ENCODE results near the gene HDAC9.

HDAC9 gene

DNA sequence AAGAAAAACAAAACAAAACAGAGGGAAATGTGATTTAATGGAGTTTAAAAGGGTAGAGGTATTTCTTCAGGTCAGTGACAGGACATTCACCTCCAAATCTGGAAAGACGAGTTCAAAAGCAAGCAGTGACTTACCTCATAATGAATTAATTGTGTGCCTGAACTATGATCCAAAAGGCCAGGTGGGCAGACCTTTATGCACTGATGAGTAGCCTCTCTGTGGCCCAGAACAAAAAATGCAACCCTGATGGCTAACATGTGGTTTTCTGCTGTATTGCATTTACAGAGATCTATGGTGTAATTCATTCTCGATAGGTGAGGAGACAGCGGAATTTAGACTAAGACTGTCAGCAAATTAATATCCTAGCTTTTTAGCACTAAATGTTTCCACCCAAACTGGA is 142.0 kb downstream of the HDAC9 start:
- Histone ChIP-seq H3K9me3 (ENCODE audit: control insufficient read depth, insufficient read depth, low read depth, low read length) (no peaks in the 10 kb centered on the region), H3K36me3 (ENCODE audit: control insufficient read depth in 2 of 2, insufficient read depth in 1 of 2, low read length in 2 of 2) (no peaks in the 10 kb centered on the region), H3K4me1 (ENCODE audit: control insufficient read depth, insufficient read depth, low read length) (no peaks in the 10 kb centered on the region), H3K27ac (ENCODE audit: extremely low read depth, low read depth, low read length) (no peak overlapping the region), H3K4me3 (ENCODE audit: low read depth, low read length) (no peak overlapping the region)
- TF ChIP-seq ZNF548 (tag by site-specific recombination; IDR thresholded peaks at IDR 0.05) (no peak), HOXC10 (CRISPR knock-in tag; IDR thresholded peaks at IDR 0.05) (no peak), ZNF157 (tag by site-specific recombination; IDR thresholded peaks at IDR 0.05) (no peak), OVOL3 (tag by site-specific recombination; IDR thresholded peaks at IDR 0.05) (no peak), SP3 (tag by site-specific recombination; IDR thresholded peaks at IDR 0.05) (no peak), ZNF335 (tag by site-specific recombination; conservative IDR thresholded peaks at IDR 0.05) (no peak), ZNF133 (tag by site-specific recombination; IDR thresholded peaks at IDR 0.05) (no peak), ZNF521 (tag by site-specific recombination; IDR thresholded peaks at IDR 0.05) (no peak), ZNF670 (tag by site-specific recombination; IDR thresholded peaks at IDR 0.05; ENCODE audit: low read depth) (no peak)
- CTCF ChIA-PET: interaction anchor here (1.0 kb wide), 1 partner anchor 285 kb away, joined by 3 read pairs; no protein-coding TSS in a partner anchor
- POLR2A ChIA-PET: no interaction called here

DNA sequence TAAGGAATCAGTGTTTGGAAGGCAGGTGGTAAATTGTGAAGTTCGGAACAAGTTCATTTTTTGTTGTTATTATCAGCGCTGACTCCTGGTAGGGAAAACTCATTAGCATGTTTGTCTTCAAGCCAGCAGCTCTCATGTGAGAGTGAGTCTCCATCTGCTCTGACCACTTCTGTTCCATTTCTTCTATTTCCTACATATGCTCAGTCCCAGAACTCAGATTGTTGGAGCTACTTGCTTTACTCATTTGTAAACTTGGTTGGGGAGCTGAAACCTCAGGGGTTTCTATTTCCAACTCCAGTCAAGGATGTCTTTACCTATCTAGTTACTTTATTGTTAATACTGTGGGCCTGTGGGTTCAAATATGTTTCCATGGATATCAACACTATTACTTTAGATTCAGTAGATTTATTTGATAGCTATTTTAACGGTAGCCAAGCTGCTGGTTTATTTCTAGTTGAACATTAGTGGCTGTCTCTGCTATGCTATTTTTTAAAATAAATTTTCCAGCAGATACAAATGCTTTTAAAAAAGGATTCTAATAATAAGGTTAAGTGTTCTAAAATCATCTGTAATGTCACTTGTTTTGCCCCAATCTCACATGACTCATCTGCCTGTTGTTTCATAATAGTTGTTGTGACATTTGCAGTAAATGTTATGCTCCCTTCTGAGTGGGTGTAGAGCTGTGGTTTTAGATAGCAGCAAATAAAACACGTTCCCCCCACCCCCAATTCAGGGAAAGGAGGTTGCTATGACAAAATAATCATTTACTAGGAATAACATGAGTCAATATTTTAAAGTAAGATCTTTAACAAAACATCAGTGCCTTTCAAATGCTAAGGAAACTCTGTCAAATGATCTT is 143.3 kb downstream of the HDAC9 start:
- TF ChIP-seq, protein P1, sequence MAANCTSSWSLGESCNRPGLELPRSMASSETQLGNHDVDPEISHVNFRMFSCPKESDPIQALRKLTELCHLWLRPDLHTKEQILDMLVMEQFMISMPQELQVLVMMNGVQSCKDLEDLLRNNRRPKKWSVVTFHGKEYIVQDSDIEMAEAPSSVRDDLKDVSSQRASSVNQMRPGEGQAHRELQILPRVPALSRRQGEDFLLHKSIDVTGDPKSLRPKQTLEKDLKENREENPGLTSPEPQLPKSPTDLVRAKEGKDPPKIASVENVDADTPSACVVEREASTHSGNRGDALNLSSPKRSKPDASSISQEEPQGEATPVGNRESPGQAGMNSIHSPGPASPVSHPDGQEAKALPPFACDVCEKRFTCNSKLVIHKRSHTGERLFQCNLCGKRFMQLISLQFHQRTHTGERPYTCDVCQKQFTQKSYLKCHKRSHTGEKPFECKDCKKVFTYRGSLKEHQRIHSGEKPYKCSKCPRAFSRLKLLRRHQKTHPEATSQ (tag by site-specific recombination; IDR thresholded peaks at IDR 0.05): no peak
- TF ChIP-seq ZNF488 (tag by site-specific recombination; IDR thresholded peaks at IDR 0.05) (no peak), ZNF664 (tag by site-specific recombination; IDR thresholded peaks at IDR 0.05) (no peak), ZNF843 (tag by site-specific recombination; IDR thresholded peaks at IDR 0.05) (no peak), ZNF629 (tag by site-specific recombination; IDR thresholded peaks at IDR 0.05) (no peak), ZNF514 (tag by site-specific recombination; IDR thresholded peaks at IDR 0.05) (no peak), ZSCAN16 (tag by site-specific recombination; IDR thresholded peaks at IDR 0.05) (no peak)
- ChIA-PET POLR2A (no interaction called here), CTCF (interaction anchor here (1.0 to 1.3 kb wide), 4 partner anchors 26 to 286 kb away, joined by 3 to 8 read pairs (median 4); no protein-coding TSS in a partner anchor)
- Histone ChIP-seq H3K9me3 (ENCODE audit: control insufficient read depth, insufficient read depth, low read depth, low read length) (no peaks in the 10 kb centered on the region), H3K27ac (ENCODE audit: extremely low read depth, low read depth, low read length) (no peak overlapping the region), H3K4me3 (ENCODE audit: low read depth, low read length) (no peak overlapping the region), H3K36me3 (ENCODE audit: control insufficient read depth in 2 of 2, insufficient read depth in 1 of 2, low read length in 2 of 2) (no peaks in the 10 kb centered on the region), H3K4me1 (ENCODE audit: control insufficient read depth, insufficient read depth, low read length) (no peaks in the 10 kb centered on the region)

DNA sequence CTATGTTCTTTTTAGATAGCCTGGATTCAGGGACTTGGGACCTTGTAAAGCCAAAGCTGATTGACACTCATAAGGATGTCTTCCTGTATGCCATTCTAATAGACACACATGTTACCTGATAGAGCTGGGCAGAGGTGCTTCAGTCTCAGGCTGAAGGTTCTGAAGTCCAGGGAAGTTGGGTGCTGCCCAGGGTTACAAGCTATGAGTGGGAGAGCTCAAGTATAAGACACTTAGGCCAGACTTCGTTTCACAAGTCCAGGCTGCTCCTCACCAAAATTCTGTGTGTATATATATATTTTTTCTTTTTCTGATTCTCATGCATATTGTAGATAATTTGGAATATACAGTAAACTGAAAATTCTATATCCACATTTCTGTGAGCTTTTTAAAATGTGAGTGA is 144.2 kb downstream of the HDAC9 start:
- CTCF ChIA-PET: interaction anchor here (0.8 to 1.3 kb wide), 4 partner anchors 25 to 693 kb away, joined by 3 to 8 read pairs (median 5); no protein-coding TSS in a partner anchor
- H3K9me3 ChIP-seq (ENCODE audit: control insufficient read depth, insufficient read depth, low read depth, low read length): no peaks in the 10 kb centered on the region
- H3K36me3 ChIP-seq (ENCODE audit: control insufficient read depth in 2 of 2, insufficient read depth in 1 of 2, low read length in 2 of 2): no peaks in the 10 kb centered on the region
- TF ChIP-seq ZNF398 (tag by site-specific recombination; IDR thresholded peaks at IDR 0.05) (no peak), ZNF776 (tag by site-specific recombination; IDR thresholded peaks at IDR 0.05; ENCODE audit: borderline replicate concordance) (no peak), ZNF280C (tag by site-specific recombination; IDR thresholded peaks at IDR 0.05) (no peak), ZNF701 (tag by site-specific recombination; IDR thresholded peaks at IDR 0.05) (no peak)
- TF ChIP-seq, protein P2, sequence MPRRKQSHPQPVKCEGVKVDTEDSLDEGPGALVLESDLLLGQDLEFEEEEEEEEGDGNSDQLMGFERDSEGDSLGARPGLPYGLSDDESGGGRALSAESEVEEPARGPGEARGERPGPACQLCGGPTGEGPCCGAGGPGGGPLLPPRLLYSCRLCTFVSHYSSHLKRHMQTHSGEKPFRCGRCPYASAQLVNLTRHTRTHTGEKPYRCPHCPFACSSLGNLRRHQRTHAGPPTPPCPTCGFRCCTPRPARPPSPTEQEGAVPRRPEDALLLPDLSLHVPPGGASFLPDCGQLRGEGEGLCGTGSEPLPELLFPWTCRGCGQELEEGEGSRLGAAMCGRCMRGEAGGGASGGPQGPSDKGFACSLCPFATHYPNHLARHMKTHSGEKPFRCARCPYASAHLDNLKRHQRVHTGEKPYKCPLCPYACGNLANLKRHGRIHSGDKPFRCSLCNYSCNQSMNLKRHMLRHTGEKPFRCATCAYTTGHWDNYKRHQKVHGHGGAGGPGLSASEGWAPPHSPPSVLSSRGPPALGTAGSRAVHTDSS (tag by site-specific recombination; IDR thresholded peaks at IDR 0.05): no peak
- no peak overlapping the region for H3K27ac ChIP-seq (ENCODE audit: extremely low read depth, low read depth, low read length)
- POLR2A ChIA-PET: no interaction called here
- H3K4me1 ChIP-seq (ENCODE audit: control insufficient read depth, insufficient read depth, low read length): no peaks in the 10 kb centered on the region
- no peak overlapping the region for H3K4me3 ChIP-seq (ENCODE audit: low read depth, low read length)
